ENCODE results near the gene GPBP1L1.

- TF ChIP-seq, protein P1, sequence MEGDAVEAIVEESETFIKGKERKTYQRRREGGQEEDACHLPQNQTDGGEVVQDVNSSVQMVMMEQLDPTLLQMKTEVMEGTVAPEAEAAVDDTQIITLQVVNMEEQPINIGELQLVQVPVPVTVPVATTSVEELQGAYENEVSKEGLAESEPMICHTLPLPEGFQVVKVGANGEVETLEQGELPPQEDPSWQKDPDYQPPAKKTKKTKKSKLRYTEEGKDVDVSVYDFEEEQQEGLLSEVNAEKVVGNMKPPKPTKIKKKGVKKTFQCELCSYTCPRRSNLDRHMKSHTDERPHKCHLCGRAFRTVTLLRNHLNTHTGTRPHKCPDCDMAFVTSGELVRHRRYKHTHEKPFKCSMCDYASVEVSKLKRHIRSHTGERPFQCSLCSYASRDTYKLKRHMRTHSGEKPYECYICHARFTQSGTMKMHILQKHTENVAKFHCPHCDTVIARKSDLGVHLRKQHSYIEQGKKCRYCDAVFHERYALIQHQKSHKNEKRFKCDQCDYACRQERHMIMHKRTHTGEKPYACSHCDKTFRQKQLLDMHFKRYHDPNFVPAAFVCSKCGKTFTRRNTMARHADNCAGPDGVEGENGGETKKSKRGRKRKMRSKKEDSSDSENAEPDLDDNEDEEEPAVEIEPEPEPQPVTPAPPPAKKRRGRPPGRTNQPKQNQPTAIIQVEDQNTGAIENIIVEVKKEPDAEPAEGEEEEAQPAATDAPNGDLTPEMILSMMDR (conservative IDR thresholded peaks at IDR 0.05; ENCODE audit: low read length), result no peak
- no peak for TF ChIP-seq EZH2phosphoT487 (IDR thresholded peaks at IDR 0.05; ENCODE audit: borderline replicate concordance)
Observed at GRCh38 chr1:45622524-45623394, 63.6 kb downstream of the GPBP1L1 start.
